RWPE2 (cell line): ENCODE results near the gene RELN.

ENCODE experiments used
- ATAC-seq: fragments of 200-7000 bp; cut with Tn5 transposase; 3 replicates; pipeline ENCODE4 v1.9.1; 2021; ENCODE audit warnings: low read depth
- DNase-seq: peaks from one replicate; pipeline ENCODE4 v3.0.0-alpha.2; 2020; ENCODE audit warnings: low spot score
- H3K27ac ChIP-seq: fragments of 450-650 bp; 2 replicates; pipeline ENCODE4 v1.5.1; 2017; ENCODE audit warnings: mild to moderate bottlenecking; ENCODE audit not compliant: poor library complexity, severe bottlenecking
- H3K27me3 ChIP-seq: fragments of 250-450 bp; sonication (Bioruptor Pico); 2 replicates; pipeline ENCODE4 v1.5.1; 2021; ENCODE audit warnings: mild to moderate bottlenecking, moderate library complexity; ENCODE audit not compliant: insufficient read depth, poor library complexity, severe bottlenecking
- H3K36me3 ChIP-seq: fragments of 250-450 bp; sonication (Bioruptor Pico); 2 replicates; pipeline ENCODE4 v1.5.1; 2020; ENCODE audit warnings: low read depth, mild to moderate bottlenecking, moderate library complexity
- H3K4me1 ChIP-seq: fragments of 250-450 bp; sonication (Bioruptor Pico); 2 replicates; pipeline ENCODE4 v1.5.1; 2021; ENCODE audit warnings: mild to moderate bottlenecking, moderate library complexity; ENCODE audit not compliant: insufficient read depth, poor library complexity, severe bottlenecking
- H3K4me3 ChIP-seq: fragments of 250-450 bp; sonication (Bioruptor Pico); 2 replicates; pipeline ENCODE4 v1.5.1; 2021; ENCODE audit warnings: mild to moderate bottlenecking, moderate library complexity; ENCODE audit not compliant: severe bottlenecking
- H3K9me3 ChIP-seq: fragments of 250-450 bp; sonication (Bioruptor Pico); 2 replicates; pipeline ENCODE4 v1.5.1; 2021; ENCODE audit warnings: mild to moderate bottlenecking, moderate library complexity; ENCODE audit not compliant: severe bottlenecking
- CTCF ChIP-seq: fragments of 450-650 bp; IDR thresholded peaks from one replicate; pipeline ENCODE4 v1.5.1; 2017; ENCODE audit warnings: mild to moderate bottlenecking, moderate library complexity; ENCODE audit not compliant: poor library complexity, severe bottlenecking

The RELN gene

GRCh38 chr7:103605640-103606039 lies 383.8 kb downstream of the RELN start:
- no peak for TF ChIP-seq CTCF
- no peak for ATAC-seq
- no peak for DNase-seq

GRCh38 chr7:103598326-103598905 lies 391.0 kb downstream of the RELN start:
- no peak for TF ChIP-seq CTCF
- H3K9me3 ChIP-seq: no peaks in the 10 kb centered on the region
- H3K27me3 ChIP-seq: no peaks in the 10 kb centered on the region
- DNase-seq (no peak), ATAC-seq (no peak)
- H3K4me3 ChIP-seq: no peak overlapping the region
- H3K4me1 ChIP-seq: peaks cover 11% of the 10 kb centered on the region
- H3K36me3 ChIP-seq: no peaks in the 10 kb centered on the region
- H3K27ac ChIP-seq: no peak overlapping the region

More at GRCh38 chr7:103605640-103606039, 383.8 kb downstream of the RELN start:
- Histone ChIP-seq H3K4me3 (no peak overlapping the region), H3K9me3 (no peaks in the 10 kb centered on the region), H3K4me1 (no peaks in the 10 kb centered on the region), H3K27me3 (no peaks in the 10 kb centered on the region), H3K27ac (no peak overlapping the region), H3K36me3 (no peaks in the 10 kb centered on the region)

GRCh38 chr7:103597606-103598005 lies 391.9 kb downstream of the RELN start:
- TF ChIP-seq CTCF: no peak
- no peak overlapping the region for H3K27ac ChIP-seq
- H3K36me3 ChIP-seq: no peaks in the 10 kb centered on the region
- peaks cover 11% of the 10 kb centered on the region for H3K4me1 ChIP-seq
- ATAC-seq (no peak), DNase-seq (no peak)
- no peaks in the 10 kb centered on the region for H3K9me3 ChIP-seq
- H3K27me3 ChIP-seq: no peaks in the 10 kb centered on the region
- H3K4me3 ChIP-seq: no peak overlapping the region

GRCh38 chr7:103594186-103594585 lies 395.3 kb downstream of the RELN start:
- Histone ChIP-seq H3K4me1 (peaks cover 11% of the 10 kb centered on the region), H3K27me3 (no peaks in the 10 kb centered on the region), H3K36me3 (no peaks in the 10 kb centered on the region), H3K9me3 (no peaks in the 10 kb centered on the region), H3K27ac (no peak overlapping the region), H3K4me3 (no peak overlapping the region)
- ATAC-seq (no peak), DNase-seq (no peak)
- no peak for TF ChIP-seq CTCF

GRCh38 chr7:103593691-103594090 lies 395.8 kb downstream of the RELN start:
- DNase-seq (no peak), ATAC-seq (peak; percentile 76)
- Histone ChIP-seq H3K36me3 (no peaks in the 10 kb centered on the region), H3K4me1 (peaks cover 9% of the 10 kb centered on the region), H3K9me3 (no peaks in the 10 kb centered on the region), H3K27me3 (no peaks in the 10 kb centered on the region), H3K4me3 (no peak overlapping the region), H3K27ac (no peak overlapping the region)
- no peak for TF ChIP-seq CTCF
